GM12878 (cell line): Measurements from ENCODE around the gene LIN52. TPM values are rescaled to one million over a fixed set of nuclear protein-coding genes. Genes with fewer than 3 reads are reported as not detected.

ENCODE experiments used
- ATAC-seq: fragments of 200-7000 bp; cut with Tn5 transposase; 3 replicates; pipeline ENCODE4 v1.9.1; 2020; ENCODE audit warnings: mild to moderate bottlenecking, moderate library complexity
- BruUV-seq: library from RNA; stranded (reverse); fragments of 400-500 nt; replicated peaks from 2 replicates; lab custom pipeline; 2021; lab: Mats Ljungman, UMichigan
- CTCF ChIA-PET: fragments of 300-600 bp; sonication (Branson Sonifier 250); formaldehyde crosslinking; extraction: SDS; loops from one replicate; lab custom pipeline; 2021; ENCODE audit warnings: inconsistent platforms; lab: Yijun Ruan, JAX
- POLR2A ChIA-PET: fragments of 350-600 bp; formaldehyde crosslinking; extraction: SDS; loops from one replicate; lab custom pipeline; 2021; ENCODE audit warnings: inconsistent platforms; lab: Charles Lee
- RAD21 ChIA-PET: fragments of 300-600 bp; sonication (Branson Sonifier 250); formaldehyde crosslinking; loops from one replicate; lab custom pipeline; 2023; ENCODE audit warnings: antibody characterized with exemption; ENCODE audit not compliant: unreplicated experiment; lab: Charles Lee
- SMC1A ChIA-PET: fragments of 300-600 bp; sonication (Branson Sonifier 250); formaldehyde crosslinking; loops from one replicate; lab custom pipeline; 2023; ENCODE audit not compliant: unreplicated experiment, uncharacterized antibody; lab: Charles Lee
- DNase-seq: peaks from one replicate; pipeline ENCODE4 v3.0.0-alpha.2; 2011; ENCODE audit warnings: low read depth, low spot score
- FAIRE-seq: peaks from 3 replicates; lab custom pipeline; 2011; peaks lifted over from hg19 to GRCh38; lab: Jason Lieb, UNC
- H2AFZ ChIP-seq: 2 replicates; pipeline ENCODE4 v1.6.0; 2011; ENCODE audit warnings: low read depth, low read length, control low read depth; ENCODE audit not compliant: control insufficient read depth
- H3K27ac ChIP-seq: 2 replicates; pipeline ENCODE4 v1.5.1; 2011; ENCODE audit warnings: control low read depth; ENCODE audit not compliant: control insufficient read depth, insufficient read depth
- H3K27me3 ChIP-seq, 2 experiments: replicated peaks in 1 of 2; 2 replicates each; pipeline versions ENCODE4 v1.6.0 to v1.6.1; 2011; ENCODE audit warnings: low read length in 1 of 2; ENCODE audit not compliant: control insufficient read depth in 2 of 2, insufficient read depth in 2 of 2
- H3K36me3 ChIP-seq, 2 experiments: 2 replicates each; pipeline ENCODE4 v1.5.1; 2011; ENCODE audit warnings: low read length in 1 of 2; ENCODE audit not compliant: control insufficient read depth in 2 of 2, insufficient read depth in 2 of 2
- H3K4me1 ChIP-seq: 2 replicates; pipeline ENCODE4 v1.6.1; 2011; ENCODE audit warnings: mild to moderate bottlenecking, low read length, moderate library complexity, mixed read lengths; ENCODE audit not compliant: control insufficient read depth, insufficient read depth
- H3K4me2 ChIP-seq: 2 replicates; pipeline ENCODE4 v1.6.0; 2011; ENCODE audit warnings: control low read depth; ENCODE audit not compliant: control insufficient read depth, insufficient read depth
- H3K4me3 ChIP-seq: fragments of 200-600 bp; sonication (generic); 2 replicates; pipeline ENCODE4 v1.5.1; 2016
- H3K79me2 ChIP-seq: 2 replicates; pipeline ENCODE4 v1.6.0; 2011; ENCODE audit warnings: low read length; ENCODE audit not compliant: control insufficient read depth, insufficient read depth
- H3K9ac ChIP-seq: 2 replicates; pipeline ENCODE4 v1.8.0; 2011; ENCODE audit warnings: low read length, control low read depth, mixed read lengths; ENCODE audit not compliant: control insufficient read depth, insufficient read depth
- H3K9me3 ChIP-seq: replicated peaks from 3 replicates; pipeline ENCODE4 v1.5.1; 2011; ENCODE audit warnings: mild to moderate bottlenecking, low read length; ENCODE audit not compliant: control insufficient read depth, insufficient read depth
- H4K20me1 ChIP-seq: 2 replicates; pipeline ENCODE4 v1.6.0; 2011; ENCODE audit not compliant: control insufficient read depth, insufficient read depth
- CEBPB ChIP-seq, 2 experiments: fragments of 150-350 bp in 1 of 2; IDR thresholded peaks; 2 replicates each; pipeline ENCODE4 v1.6.1; 2012 to 2014; ENCODE audit warnings: low read depth in 2 of 2, low read length in 2 of 2, borderline replicate concordance in 1 of 2, inconsistent platforms in 1 of 2
- HDAC6 ChIP-seq: fragments of 200-600 bp; sonication (generic); IDR thresholded peaks from one replicate; pipeline ENCODE4 v1.8.0; 2017; ENCODE audit warnings: antibody characterized with exemption; ENCODE audit not compliant: unreplicated experiment
- MEF2B ChIP-seq: fragments of 450-650 bp; IDR thresholded peaks from 2 replicates; pipeline ENCODE4 v1.6.1; 2018; ENCODE audit warnings: mild to moderate bottlenecking, moderate library complexity; ENCODE audit not compliant: partially characterized antibody, poor library complexity, severe bottlenecking
- NFXL1 ChIP-seq: fragments of 450-650 bp; IDR thresholded peaks from 2 replicates; pipeline ENCODE4 v1.6.1; 2017; ENCODE audit warnings: antibody characterized with exemption, mild to moderate bottlenecking, borderline replicate concordance
- POLR2A ChIP-seq: IDR thresholded peaks from 2 replicates; pipeline ENCODE4 v1.6.1; 2011; ENCODE audit warnings: low read depth, mild to moderate bottlenecking, low read length
- SIX5 ChIP-seq: IDR thresholded peaks from 2 replicates; pipeline ENCODE4 v1.6.1; 2011; ENCODE audit warnings: mild to moderate bottlenecking, low read depth, low read length, moderate library complexity; ENCODE audit not compliant: severe bottlenecking
- SUPT20H ChIP-seq: IDR thresholded peaks from 2 replicates; pipeline ENCODE4 v1.6.1; 2011; ENCODE audit warnings: low read depth, mild to moderate bottlenecking, low read length, moderate library complexity, borderline replicate concordance; ENCODE audit not compliant: control insufficient read depth
- SUZ12 ChIP-seq: fragments of 200-600 bp; sonication (generic); IDR thresholded peaks from one replicate; pipeline ENCODE4 v1.6.1; 2018; ENCODE audit warnings: antibody characterized with exemption, mild to moderate bottlenecking; ENCODE audit not compliant: unreplicated experiment
- WGBS: methylation state at CpG from one replicate; pipeline ENCODE4 v1.1.6; 2016; ENCODE audit warnings: low lambda C conversion rate; ENCODE audit not compliant: insufficient replicate concordance, insufficient coverage; ENCODE audit errors: missing lambda C conversion rate; 5-methylcytosine and 5-hydroxymethylcytosine counted together
- in situ Hi-C: fragments of 300-500 bp; cut with MboI; formaldehyde crosslinking; loops from 9 replicates; pipeline ENCODE4 v1.14.3; 2018; ENCODE audit warnings: mixed read lengths
- intact Hi-C: fragments of 100-400 bp; cut with micrococcal nuclease; formaldehyde crosslinking; loops from one replicate; pipeline ENCODE4 v1.14.2; 2022; ENCODE audit not compliant: unreplicated experiment
- polyA plus RNA-seq, 11 experiments: library from polyadenylated mRNA; depleted of rRNA in 4 of 11; unstranded in 6 of 11; stranded (reverse) in 5 of 11; fragments of >200 nt; fragmentation: Nextera tagmentation in 4 of 11; fragmentation: Illumina TruSeq in 1 of 11; extraction: Ambion mirVana in 4 of 11; extraction: Trizol in 1 of 11; gene quantifications; 1 replicate in 1 of 11; 2 replicates in 10 of 11; pipeline versions ENCODE4 v1.2.1 to v1.2.3, GENCODE V29; 2011 to 2016; ENCODE audit warnings: inconsistent platforms in 2 of 11, missing spikeins in 2 of 11, low read depth in 1 of 11
- total RNA-seq, 4 experiments: library from RNA; depleted of rRNA in 3 of 4; stranded (reverse); fragments of >200 nt in 3 of 4; fragmentation: Illumina TruSeq in 1 of 4; extraction: Trizol in 1 of 4; gene quantifications; 2 replicates each; pipeline versions ENCODE4 v1.2.1 to v1.2.3, GENCODE V29; 2013 to 2021
- TF ChIP-seq, protein P1 (sequence below): fragments of 150-350 bp; IDR thresholded peaks from 2 replicates; pipeline ENCODE4 v1.6.1; 2016; ENCODE audit warnings: low read depth, low read length
- TF ChIP-seq, protein P2 (sequence below): IDR thresholded peaks from 2 replicates; pipeline ENCODE4 v1.6.1; 2012; ENCODE audit warnings: improper control_type of control experiment, low read depth, low read length; ENCODE audit not compliant: insufficient replicate concordance
- TF ChIP-seq, protein P3 (sequence below): fragments of 450-650 bp; IDR thresholded peaks from 2 replicates; pipeline ENCODE4 v1.6.1; 2016; ENCODE audit warnings: mild to moderate bottlenecking

LIN52 gene
- total and polyA plus RNA-seq, 10 of the 15 experiments (the other 5 are each of a cell fraction or from before 2014, with no cell fraction given): 13.3 to 30.9 (median 19.9) TPM

DNA sequence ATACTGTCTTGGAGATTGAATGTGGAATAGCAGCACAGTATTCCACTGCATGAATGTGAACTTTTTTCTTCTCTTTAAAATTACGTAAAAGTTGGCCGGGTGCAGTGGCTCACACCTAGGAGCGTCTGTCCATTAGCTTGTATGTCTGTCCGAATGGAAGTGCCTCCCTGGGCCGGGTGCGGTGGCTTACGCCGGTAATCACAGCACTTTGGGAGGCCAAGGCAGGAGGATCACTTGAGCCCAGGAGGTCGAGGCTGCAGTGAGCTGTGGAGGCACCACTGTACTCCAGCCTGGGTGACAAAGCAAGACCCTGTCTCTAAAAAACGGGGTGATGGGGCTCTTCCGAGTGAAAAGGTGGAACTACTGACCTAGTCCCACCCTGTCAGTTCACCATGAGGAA, 131.9 kb downstream of the LIN52 start:
- POLR2A ChIA-PET: no interaction called here
- no peak for ATAC-seq
- Histone ChIP-seq H3K9ac (no peak overlapping the region), H3K27ac (no peak overlapping the region), H3K4me3 (no peak overlapping the region), H4K20me1 (no peaks in the 10 kb centered on the region), H3K4me1 (no peaks in the 10 kb centered on the region), H3K27me3 (no peaks in the 10 kb centered on the region; a peak in 1 of 4 replicates), H3K79me2 (no peaks in the 10 kb centered on the region), H3K4me2 (no peak overlapping the region), H3K9me3 (no peaks in the 10 kb centered on the region), H3K36me3 (no peaks in the 10 kb centered on the region), H2AFZ (no peak overlapping the region)
- SMC1A ChIA-PET: no interaction called here
- no TSS peak for BruUV-seq
- 54% methylated on average over 11 of the region's 11 CpGs for WGBS
- FAIRE-seq: no peak
- no peak for DNase-seq
- intact Hi-C loops: loop anchor here (1.0 kb wide), 1 partner anchor 35 kb away; no protein-coding TSS in a partner anchor
- CTCF ChIA-PET: interaction anchor here (1.1 to 3.2 kb wide), 4 partner anchors 8 to 35 kb away, joined by 3 to 11 read pairs (median 5); no protein-coding TSS in a partner anchor
- RAD21 ChIA-PET: no interaction called here
- in situ Hi-C loops: no loop called here
- TF ChIP-seq POLR2A: no peak
- TF ChIP-seq MEF2B: no peak
- TF ChIP-seq, protein P1, sequence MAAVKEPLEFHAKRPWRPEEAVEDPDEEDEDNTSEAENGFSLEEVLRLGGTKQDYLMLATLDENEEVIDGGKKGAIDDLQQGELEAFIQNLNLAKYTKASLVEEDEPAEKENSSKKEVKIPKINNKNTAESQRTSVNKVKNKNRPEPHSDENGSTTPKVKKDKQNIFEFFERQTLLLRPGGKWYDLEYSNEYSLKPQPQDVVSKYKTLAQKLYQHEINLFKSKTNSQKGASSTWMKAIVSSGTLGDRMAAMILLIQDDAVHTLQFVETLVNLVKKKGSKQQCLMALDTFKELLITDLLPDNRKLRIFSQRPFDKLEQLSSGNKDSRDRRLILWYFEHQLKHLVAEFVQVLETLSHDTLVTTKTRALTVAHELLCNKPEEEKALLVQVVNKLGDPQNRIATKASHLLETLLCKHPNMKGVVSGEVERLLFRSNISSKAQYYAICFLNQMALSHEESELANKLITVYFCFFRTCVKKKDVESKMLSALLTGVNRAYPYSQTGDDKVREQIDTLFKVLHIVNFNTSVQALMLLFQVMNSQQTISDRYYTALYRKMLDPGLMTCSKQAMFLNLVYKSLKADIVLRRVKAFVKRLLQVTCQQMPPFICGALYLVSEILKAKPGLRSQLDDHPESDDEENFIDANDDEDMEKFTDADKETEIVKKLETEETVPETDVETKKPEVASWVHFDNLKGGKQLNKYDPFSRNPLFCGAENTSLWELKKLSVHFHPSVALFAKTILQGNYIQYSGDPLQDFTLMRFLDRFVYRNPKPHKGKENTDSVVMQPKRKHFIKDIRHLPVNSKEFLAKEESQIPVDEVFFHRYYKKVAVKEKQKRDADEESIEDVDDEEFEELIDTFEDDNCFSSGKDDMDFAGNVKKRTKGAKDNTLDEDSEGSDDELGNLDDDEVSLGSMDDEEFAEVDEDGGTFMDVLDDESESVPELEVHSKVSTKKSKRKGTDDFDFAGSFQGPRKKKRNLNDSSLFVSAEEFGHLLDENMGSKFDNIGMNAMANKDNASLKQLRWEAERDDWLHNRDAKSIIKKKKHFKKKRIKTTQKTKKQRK: no peak
- TF ChIP-seq SUZ12: no peak
- TF ChIP-seq SUPT20H: no peak
- no peak for TF ChIP-seq NFXL1
- no peak for TF ChIP-seq CEBPB (IDR thresholded peaks at IDR 0.05; ENCODE audit: borderline replicate concordance in 1 of 2, low read depth in 2 of 2, low read length in 2 of 2)
- TF ChIP-seq, protein P2, sequence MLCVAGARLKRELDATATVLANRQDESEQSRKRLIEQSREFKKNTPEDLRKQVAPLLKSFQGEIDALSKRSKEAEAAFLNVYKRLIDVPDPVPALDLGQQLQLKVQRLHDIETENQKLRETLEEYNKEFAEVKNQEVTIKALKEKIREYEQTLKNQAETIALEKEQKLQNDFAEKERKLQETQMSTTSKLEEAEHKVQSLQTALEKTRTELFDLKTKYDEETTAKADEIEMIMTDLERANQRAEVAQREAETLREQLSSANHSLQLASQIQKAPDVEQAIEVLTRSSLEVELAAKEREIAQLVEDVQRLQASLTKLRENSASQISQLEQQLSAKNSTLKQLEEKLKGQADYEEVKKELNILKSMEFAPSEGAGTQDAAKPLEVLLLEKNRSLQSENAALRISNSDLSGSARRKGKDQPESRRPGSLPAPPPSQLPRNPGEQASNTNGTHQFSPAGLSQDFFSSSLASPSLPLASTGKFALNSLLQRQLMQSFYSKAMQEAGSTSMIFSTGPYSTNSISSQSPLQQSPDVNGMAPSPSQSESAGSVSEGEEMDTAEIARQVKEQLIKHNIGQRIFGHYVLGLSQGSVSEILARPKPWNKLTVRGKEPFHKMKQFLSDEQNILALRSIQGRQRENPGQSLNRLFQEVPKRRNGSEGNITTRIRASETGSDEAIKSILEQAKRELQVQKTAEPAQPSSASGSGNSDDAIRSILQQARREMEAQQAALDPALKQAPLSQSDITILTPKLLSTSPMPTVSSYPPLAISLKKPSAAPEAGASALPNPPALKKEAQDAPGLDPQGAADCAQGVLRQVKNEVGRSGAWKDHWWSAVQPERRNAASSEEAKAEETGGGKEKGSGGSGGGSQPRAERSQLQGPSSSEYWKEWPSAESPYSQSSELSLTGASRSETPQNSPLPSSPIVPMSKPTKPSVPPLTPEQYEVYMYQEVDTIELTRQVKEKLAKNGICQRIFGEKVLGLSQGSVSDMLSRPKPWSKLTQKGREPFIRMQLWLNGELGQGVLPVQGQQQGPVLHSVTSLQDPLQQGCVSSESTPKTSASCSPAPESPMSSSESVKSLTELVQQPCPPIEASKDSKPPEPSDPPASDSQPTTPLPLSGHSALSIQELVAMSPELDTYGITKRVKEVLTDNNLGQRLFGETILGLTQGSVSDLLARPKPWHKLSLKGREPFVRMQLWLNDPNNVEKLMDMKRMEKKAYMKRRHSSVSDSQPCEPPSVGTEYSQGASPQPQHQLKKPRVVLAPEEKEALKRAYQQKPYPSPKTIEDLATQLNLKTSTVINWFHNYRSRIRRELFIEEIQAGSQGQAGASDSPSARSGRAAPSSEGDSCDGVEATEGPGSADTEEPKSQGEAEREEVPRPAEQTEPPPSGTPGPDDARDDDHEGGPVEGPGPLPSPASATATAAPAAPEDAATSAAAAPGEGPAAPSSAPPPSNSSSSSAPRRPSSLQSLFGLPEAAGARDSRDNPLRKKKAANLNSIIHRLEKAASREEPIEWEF: no peak
- TF ChIP-seq, protein P3, sequence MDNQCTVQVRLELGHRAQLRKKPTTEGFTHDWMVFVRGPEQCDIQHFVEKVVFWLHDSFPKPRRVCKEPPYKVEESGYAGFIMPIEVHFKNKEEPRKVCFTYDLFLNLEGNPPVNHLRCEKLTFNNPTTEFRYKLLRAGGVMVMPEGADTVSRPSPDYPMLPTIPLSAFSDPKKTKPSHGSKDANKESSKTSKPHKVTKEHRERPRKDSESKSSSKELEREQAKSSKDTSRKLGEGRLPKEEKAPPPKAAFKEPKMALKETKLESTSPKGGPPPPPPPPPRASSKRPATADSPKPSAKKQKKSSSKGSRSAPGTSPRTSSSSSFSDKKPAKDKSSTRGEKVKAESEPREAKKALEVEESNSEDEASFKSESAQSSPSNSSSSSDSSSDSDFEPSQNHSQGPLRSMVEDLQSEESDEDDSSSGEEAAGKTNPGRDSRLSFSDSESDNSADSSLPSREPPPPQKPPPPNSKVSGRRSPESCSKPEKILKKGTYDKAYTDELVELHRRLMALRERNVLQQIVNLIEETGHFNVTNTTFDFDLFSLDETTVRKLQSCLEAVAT: no peak
- TF ChIP-seq HDAC6: no peak
- no peak for TF ChIP-seq SIX5
